Measurements from ENCODE around the gene C1QTNF5. TPM values are rescaled to one million over a fixed set of nuclear protein-coding genes. Genes with fewer than 3 reads are reported as not detected.
A peak's percentile ranks its signal among the peaks of the same experiment; 100 is the strongest.

The C1QTNF5 gene
- total and polyA plus RNA-seq, 8 donors: 20.0 to 52.0 (median 43.2) TPM

DNA sequence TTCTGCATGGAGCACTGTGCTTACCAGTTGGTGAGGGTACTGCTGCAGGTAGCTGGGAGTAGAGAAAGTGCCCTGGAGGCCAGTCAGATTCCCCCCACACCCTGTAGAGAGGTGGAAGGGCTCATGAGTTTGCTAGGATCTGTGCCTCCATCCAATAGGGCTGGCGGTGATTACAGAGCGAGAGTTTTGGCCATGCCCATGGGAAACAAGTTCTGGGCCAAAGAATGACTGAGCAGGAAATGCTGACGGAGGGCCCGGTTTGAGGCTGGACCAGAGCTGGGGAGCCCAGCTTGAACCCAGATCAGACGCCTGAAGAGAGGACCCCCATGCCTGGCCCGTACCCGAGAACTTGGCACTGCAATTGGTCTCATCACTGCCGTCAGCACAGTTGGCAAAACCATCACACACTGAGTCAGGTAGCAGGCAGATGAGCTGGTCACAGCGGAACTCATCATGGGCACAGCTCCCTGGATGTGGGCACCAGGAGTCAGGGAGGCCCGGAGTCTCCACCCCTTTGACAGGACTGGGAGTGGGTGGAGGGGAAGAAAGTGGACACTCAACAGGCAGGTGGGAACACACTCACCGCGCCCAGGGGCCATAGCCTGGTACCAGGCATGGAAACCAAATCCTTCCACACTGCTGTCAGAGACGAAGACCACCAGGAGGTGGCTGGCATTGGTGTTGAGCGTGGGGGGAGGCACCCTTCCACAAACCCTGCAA, 3.8 kb upstream of the C1QTNF5 start:
- H3K4me1 ChIP-seq: peaks cover 11 to 22% of the 10 kb centered on the region in 2 donors
- no peak overlapping the region for H3K4me3 ChIP-seq
- TF ChIP-seq, protein P1, sequence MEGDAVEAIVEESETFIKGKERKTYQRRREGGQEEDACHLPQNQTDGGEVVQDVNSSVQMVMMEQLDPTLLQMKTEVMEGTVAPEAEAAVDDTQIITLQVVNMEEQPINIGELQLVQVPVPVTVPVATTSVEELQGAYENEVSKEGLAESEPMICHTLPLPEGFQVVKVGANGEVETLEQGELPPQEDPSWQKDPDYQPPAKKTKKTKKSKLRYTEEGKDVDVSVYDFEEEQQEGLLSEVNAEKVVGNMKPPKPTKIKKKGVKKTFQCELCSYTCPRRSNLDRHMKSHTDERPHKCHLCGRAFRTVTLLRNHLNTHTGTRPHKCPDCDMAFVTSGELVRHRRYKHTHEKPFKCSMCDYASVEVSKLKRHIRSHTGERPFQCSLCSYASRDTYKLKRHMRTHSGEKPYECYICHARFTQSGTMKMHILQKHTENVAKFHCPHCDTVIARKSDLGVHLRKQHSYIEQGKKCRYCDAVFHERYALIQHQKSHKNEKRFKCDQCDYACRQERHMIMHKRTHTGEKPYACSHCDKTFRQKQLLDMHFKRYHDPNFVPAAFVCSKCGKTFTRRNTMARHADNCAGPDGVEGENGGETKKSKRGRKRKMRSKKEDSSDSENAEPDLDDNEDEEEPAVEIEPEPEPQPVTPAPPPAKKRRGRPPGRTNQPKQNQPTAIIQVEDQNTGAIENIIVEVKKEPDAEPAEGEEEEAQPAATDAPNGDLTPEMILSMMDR (IDR thresholded peaks at IDR 0.05): no peak
- ATAC-seq (no peak), DNase-seq (peak in 1 of 4 donors; percentile 32)
- no peak overlapping the region for H3K27ac ChIP-seq
- intact Hi-C loops (cut with DNase I): no loop called here
- no peaks in the 10 kb centered on the region for H3K36me3 ChIP-seq
- peaks cover 7 to 43% of the 10 kb centered on the region in 2 donors for H3K27me3 ChIP-seq
- no peaks in the 10 kb centered on the region for H3K9me3 ChIP-seq

DNA sequence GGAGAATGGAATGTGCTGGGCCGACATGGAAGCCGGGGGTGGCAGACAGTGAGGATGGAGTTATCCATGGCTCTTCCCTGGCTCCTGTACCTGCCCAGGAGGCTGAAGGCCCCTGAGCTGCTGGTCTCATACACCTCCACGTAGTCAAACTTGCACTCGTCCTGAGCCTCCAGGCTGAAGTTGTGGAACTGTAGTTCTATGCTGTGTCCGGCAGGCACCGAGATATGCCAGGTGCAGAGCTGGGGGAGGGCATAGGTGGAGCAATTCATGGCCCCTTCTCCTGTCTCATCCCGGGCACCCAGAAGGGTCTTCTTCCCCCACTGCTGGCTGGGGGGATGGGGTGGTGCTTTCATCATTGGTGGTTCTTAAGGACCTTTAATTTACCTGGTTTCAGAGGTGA, 3.0 kb upstream of the C1QTNF5 start:
- TF ChIP-seq, protein P1 (IDR thresholded peaks at IDR 0.05): no peak
- no peak overlapping the region for H3K27ac ChIP-seq
- ATAC-seq: no peak
- H3K9me3 ChIP-seq: no peaks in the 10 kb centered on the region
- DNase-seq: no peak
- H3K4me1 ChIP-seq: peaks cover 13 to 28% of the 10 kb centered on the region in 2 donors
- no peaks in the 10 kb centered on the region for H3K36me3 ChIP-seq
- peaks cover 7 to 51% of the 10 kb centered on the region in 2 donors for H3K27me3 ChIP-seq
- no peak overlapping the region for H3K4me3 ChIP-seq
- intact Hi-C loops (cut with DNase I): no loop called here

DNA sequence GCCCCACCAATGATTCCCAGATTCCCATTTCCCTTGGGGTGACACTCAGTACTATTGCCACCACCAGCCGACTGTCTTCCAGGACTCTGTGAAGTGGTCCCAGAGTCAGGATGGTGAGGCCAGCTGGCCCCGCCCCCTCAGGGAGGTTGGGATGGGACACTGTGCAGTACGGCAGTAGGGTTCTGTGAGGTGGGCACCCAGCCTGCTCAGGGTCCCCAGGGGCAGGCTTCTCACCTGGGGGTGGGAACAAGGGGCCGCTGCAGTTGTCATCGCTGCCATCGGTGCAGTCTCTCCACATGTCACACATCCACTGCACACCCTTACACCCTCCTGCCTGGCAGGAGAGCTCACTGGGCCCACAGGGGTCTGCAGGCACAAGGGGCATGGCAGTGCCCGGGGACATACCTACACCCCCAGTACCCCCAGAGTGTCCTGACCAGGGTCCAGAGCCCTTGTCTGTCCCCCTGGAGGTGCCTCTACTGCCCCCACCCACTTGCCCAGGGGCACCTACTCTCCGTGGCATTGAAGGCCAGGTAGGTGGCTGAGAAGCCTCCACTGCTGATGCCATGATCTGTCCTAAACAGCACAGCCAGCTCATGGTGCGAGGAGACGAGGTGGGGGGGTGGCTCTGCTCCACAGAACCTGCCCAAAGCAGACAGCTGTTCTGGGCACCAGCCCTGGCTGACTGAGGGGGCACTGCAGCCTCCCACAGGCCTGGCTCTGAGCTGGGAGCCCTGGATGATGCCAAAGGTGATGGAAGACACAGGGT, 1.9 kb upstream of the C1QTNF5 start:
- no peaks in the 10 kb centered on the region for H3K36me3 ChIP-seq
- TF ChIP-seq, protein P1 (IDR thresholded peaks at IDR 0.05): no peak
- peaks cover 7 to 54% of the 10 kb centered on the region in 2 donors for H3K27me3 ChIP-seq
- no peak overlapping the region for H3K27ac ChIP-seq
- no peak overlapping the region for H3K4me3 ChIP-seq
- intact Hi-C loops (cut with DNase I): no loop called here
- H3K9me3 ChIP-seq: no peaks in the 10 kb centered on the region
- peak in 1 of 4 donors; percentile 31 for DNase-seq
- peaks cover 13 to 40% of the 10 kb centered on the region in 2 donors for H3K4me1 ChIP-seq
- ATAC-seq: no peak

DNA sequence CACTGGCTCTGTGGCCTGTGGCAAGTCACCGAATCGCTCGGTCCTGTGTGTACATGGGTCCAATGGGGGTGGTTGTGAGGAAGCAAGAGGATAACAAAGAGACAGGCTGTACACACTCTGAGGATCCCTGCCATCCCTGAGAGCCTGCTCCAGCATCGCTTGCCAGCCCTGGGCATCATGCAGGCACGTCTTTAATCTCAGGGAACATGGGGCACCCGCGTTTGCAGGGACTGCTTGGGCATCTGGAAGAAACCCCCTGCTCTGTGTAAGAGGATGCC, 1.3 kb upstream of the C1QTNF5 start:
- TF ChIP-seq, protein P1 (IDR thresholded peaks at IDR 0.05): no peak
- peaks cover 7 to 54% of the 10 kb centered on the region in 2 donors for H3K27me3 ChIP-seq
- intact Hi-C loops (cut with DNase I): no loop called here
- DNase-seq: peak in 1 of 4 donors; percentile 30
- H3K27ac ChIP-seq: no peak overlapping the region
- no peaks in the 10 kb centered on the region for H3K9me3 ChIP-seq
- H3K4me3 ChIP-seq: no peak overlapping the region
- no peak for ATAC-seq
- peaks cover 13 to 44% of the 10 kb centered on the region in 2 donors for H3K4me1 ChIP-seq
- H3K36me3 ChIP-seq: peaks cover 0 to 3% of the 10 kb centered on the region in 2 donors

Measured in left lung (tissue), 10 donors.